NCI-H1436 (cell line): ENCODE data around the gene SYVN1.
"Not testable (repeated sequence)": the region's sequence is repeated elsewhere in the genome, so short reads cannot be mapped to it uniquely, and the experiment has no call there.

ENCODE experiments used
- DNase-seq: peaks from one replicate; lab custom pipeline; 2025; lab: John Stamatoyannopoulos, UW

Gene SYVN1

DNA sequence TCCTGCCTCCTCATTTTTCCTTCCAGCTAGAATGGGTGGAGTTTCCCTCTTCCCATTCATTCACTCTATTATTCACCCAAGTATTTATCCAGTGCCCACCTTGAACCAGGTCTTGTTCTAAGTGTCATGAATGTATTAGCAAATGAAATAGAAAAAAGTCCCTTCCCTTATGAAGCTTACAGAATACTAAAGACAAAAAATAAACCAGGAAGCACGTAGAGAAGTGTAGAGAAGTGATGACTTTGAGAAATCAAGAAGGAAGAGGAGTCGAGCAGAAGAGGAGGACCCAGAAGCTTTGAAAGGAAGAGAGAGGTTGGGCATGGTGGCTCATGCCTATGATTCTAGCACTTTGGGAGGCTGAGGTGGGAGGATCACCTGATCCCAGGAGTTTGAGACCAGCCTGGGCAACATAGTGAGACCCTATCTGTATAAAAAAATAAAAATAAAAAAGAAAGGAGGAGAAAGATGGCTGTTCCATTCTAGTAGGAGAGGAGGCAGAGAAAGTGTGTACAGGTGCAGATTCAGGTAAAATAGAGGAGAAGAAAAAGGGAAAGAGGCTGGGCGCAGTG lies 17.1 kb upstream of the SYVN1 start:
- no peak for DNase-seq

DNA sequence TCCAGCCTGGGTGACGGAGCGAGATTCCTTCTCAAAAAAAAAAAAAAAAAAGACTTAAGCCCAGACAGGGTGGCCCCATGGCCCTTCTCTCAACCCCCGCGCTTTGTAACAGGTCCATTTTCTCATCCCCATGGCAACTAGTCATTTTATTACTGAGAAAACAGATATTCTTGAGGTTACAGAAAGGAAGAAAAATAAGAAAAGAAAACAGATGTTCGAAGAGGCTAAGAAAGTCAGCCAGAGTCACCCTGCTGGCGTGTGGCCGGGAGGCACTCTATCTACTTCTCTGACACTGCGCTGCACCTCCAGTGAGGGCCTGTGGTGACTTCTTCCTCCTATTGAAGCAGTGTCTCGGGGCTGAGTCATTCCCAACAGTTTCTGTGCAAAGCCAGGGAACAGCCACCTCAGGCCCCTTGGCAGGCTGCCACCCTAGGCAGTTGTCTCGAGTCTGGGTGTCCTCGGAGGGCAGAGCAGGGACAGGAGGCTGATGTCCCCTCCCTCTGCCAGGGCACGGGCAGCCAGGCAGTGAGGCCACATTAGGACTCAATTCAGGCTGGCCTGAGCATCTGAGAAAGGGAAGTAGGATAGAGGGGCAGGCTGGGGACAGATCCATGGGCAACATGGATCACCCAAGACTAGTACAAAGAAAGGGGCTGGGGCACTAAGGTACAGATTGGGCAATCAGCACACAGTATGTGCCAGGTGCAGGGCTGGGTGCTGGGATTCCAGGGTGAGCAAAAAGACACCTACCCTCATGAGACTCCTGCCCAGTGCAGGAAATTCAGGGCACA lies 16.4 kb upstream of the SYVN1 start:
- no peak for DNase-seq

DNA sequence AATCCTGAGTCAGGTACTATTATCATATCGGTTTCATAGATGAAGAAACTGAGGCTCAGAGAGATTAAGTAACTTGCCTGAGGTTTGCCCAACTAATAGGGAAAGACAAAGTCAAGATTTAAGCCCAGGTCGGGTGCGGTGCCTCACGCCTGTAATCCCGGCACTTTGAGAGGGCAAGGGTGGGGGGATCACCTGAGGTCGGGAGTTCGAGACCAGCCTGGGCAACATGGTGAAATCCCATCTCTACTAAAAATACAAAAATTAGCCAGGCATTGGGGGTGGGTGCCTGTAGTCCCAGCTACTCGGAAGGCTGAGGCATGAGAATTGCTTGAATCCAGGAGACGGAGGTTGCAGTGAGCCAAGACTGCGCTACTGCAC lies 15.8 kb upstream of the SYVN1 start:
- not testable (repeated sequence) for DNase-seq

DNA sequence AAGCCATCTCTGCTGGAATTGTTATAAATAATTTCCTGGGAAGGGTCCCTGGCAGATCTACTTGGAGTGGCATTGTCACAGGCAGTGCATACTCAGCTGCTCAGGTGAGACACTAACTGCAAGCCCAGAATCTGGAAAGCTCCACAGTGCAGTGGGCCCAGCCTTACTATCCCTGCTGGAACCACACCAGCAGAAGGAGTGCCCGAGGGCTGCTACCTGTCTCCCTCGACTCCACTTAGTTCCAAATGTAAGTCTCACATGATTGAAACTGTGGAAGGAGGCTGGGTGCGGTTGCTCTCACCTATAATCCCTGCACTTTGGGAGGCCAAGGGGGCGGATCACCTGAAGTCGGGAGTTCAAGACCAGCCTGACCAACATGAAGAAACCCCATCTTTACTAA lies 14.3 kb upstream of the SYVN1 start:
- no peak for DNase-seq

DNA sequence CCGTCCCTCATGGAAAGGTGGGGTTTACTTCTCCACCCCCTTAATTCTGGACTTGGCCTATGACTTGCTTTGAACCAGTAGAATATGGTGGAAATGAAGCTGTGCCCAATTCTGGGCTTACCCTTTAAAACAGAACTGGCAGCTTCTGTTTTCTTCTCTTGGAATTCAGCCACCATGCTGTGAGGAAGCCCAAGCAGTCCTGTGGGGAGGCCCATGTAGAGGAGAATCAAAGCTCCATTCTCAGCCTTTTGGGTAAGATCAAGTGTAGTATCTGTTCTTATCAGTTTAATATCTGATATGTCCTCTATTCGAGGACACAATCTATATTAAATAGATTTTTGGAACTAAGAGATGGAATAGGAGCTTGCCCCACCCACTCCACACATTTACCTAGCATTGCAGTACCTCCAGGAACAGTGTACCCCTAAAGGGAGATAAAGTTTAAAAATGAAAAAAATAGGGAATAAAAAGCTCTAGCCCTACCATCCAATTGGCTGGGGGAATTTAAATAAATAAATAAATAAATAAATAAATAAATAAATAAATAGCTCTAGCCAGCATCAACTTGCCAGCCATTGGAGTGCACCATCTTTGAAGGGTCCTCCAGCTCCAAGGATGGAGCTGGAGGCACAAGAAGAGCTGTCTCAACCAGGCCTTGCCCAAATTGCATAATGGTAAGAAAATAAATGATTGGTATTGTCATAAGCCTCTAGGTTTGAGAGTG lies 13.2 kb upstream of the SYVN1 start:
- no peak for DNase-seq

DNA sequence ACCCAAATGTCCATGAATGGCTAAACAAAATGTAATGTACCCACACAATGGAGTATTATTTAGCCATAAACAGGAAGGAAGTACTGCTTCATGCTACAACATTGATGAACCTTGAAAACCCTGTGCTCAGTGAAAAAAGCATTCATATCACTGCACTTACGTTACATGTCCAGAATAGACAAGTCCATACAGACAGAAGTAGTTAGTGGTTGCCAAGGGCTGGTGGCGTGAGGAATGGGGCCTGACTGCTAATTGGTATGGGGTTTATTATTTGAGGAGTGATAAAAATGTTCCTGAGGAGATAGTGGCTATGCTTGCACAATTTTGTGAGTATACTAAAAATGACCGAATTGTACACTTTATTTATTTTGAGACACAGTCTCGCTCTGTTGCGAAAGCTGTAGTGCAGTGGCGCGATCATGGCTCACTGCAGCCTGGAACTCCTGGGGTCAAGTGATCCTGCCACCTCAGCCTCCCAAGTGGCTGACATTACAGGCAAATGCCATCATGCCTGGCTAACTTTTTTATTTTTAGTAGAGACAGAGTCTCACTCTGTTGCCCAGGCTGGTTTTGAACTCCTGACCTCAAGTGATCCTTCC lies 7.7 kb upstream of the SYVN1 start:
- no peak for DNase-seq

DNA sequence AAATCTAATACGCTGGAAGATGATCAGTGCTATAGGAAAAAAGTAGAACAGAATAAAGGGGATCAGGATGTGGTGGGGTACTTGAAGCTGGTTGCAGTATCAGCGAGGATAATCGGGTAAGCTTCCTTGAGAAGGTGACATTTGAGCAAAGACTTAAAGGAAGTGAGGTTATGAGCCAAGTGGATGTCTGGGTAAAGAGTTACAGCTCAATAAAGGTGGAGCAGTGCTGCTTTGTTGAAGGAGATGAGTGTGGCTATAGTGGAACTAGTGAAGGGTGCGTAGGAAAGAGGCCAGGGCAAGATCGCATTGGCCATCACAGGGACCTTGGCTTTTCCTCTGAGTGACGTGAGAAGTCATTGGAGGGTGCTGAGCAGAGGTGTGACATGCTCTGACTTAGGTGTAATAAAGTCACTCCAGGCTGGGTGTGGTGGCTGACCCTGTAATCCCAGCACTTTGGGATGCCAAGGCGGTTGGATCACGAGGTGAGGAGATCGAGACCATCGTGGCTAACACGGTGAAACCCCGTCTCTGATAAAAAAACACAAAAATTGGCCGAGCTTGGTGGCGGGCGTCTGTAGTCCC lies 2.3 kb upstream of the SYVN1 start:
- DNase-seq = no peak

DNA sequence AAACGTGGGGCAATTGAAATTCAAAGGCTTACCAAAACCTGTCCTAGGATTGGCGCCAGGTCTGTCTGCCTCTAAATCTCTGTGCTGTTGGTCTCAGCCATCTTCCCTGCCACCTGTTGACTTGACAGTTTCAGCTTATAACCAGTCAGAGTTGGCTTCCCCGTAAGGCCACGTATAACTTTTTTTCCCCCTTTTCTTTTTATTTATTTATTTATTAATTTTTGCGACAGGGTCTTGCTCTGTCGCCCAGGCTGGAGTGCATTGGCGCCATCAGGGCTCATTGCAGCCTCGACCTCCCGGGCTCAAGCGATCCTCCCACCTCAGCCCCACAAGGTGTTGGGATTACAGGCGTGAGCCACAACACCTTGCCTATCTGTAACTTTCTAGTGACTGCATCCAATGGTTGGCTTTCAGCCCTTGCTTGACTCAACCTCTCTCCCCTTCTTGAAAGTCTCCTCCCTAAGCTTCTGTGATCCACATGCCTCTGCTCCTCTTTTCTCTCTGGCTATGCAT lies 1.4 kb upstream of the SYVN1 start:
- DNase-seq = no peak

DNA sequence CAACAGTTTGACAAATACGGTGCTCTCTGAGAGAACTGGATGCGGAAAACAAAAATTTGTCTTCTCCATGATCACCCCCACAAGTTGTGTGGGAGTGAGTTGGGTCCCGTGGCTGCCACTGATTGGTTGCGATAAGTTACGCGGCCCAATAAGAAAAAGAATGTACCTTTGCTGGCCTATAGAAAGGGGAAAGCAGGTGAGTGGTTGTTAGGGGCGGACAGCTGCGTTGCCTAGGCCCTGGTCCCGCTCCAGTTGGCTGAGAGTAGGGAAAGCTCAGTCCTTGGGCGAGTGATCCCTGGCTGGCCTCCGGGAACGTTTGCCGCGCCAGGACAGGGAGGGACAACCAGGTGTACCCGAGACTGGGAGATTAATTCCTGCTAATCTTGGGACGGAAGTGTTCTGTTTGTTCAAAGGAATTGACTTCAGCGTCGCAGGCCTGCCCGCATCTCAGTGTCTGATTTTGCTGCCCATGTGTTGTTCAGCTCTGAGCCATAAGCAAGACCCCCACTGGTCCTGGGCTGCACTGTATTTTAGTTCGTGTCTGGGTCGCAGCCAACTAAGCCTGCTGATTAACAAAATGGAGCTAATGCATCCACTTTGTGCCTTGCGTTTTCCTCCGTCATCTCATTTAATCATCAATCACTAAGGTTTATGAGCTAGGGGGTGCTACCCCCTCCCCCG lies 773 bp upstream of the SYVN1 start:
- peak; percentile 91 for DNase-seq

DNA sequence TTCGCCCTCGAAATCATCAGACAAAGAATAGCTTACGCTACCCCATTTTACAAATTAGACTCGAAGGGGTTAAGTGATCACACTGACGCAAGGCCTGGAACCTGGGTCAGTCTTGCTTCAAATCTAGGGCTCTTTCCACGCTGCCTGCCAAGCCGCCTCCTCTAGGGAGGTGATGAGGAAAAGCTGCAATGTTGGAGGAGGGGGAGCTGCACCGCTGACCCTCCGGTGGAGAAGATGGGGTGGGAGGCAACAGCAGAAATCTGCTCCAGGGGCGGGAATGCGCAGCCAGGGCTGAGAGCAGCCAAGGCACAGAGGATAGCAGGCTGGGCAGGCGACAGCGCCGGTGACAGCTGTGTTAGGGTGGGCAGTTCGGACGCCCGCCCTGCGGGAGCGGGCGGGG lies 595 bp downstream of the SYVN1 start:
- no peak for DNase-seq

DNA sequence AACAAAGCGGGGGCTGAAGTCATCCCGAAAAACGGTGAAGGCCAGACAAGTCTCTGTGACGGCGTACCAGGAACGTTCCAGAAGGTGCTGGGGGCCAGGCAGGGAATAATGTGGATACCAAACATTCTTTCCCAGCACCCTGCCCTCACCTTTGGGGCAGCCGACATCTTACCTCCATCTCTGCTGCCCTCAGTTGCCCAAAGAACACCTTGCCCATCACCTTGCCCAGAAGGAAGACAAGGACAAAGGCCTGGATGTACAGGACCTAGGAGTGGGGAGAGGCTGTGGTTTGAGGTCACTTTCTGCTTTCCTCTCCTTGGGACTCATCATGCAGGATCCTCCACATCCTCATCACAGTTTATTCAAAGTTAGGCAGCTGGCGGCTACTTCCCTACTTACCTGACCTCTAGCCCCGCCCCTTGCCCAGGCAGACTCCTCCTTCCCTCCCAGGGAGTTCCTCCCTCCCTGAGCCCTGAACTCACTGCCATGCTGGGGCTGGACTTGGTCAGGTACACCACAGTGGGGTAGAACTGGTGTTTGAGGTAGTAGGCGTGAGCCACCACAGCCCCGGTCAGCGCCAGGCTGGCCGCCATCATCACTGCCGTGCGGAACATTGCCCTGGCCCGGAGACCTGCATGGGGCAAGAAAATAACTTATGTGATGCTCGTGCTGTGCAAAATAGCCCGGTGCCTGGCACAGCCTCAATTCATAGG lies 1.2 kb downstream of the SYVN1 start:
- DNase-seq = no peak

DNA sequence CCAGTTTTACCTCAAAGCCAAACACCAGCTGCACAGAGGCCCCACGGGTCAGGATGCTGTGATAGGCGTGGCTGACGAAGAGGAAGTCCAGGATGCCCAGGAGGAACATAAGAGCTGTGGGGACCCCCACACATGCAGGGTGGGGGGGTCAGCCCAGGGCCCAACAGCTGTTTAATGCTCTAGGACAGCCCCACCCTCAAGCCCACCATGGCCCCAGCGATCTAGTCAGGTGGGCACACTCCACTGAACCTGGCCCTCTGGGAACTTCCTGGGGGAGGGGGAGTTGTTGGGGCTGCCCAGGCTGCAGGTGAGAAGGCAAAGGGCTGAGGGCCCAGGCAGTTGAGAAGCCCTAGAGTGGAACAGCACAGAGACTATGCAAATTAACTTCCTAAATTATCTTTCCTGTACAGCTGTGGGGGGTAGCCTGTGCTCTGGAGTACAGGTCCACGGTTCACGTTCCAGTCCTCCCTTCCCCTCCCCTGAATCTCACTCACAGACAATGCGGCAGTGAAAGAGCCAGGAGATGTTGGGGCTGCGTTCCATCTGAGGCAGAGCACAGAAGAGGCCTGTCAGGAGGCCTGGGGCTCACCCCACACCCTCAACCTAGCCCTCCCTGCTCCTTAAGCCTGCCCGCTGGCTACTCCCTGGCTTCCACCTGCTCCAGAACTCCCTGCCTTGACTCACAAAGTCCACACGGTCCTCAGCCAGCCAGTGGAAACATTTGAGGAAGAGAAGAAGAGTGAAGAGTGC lies 1.9 kb downstream of the SYVN1 start:
- no peak for DNase-seq

DNA sequence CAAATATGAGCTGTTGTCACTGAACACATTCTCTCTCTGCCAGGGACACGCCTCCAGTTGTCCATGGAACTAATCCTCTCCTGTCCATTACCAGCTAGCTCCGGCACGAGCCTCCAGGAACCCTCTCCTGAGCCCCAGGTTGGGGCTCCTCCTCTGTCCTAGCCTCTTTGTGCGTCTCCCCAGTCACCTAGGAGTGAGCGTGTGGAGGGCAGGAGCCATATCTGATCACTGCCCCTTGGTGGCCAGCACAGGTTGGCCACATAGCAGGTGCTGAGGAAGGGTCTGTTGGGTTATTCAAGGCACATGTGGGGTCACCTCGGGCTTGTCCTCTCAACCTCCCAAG lies 2.5 kb downstream of the SYVN1 start:
- no peak for DNase-seq

DNA sequence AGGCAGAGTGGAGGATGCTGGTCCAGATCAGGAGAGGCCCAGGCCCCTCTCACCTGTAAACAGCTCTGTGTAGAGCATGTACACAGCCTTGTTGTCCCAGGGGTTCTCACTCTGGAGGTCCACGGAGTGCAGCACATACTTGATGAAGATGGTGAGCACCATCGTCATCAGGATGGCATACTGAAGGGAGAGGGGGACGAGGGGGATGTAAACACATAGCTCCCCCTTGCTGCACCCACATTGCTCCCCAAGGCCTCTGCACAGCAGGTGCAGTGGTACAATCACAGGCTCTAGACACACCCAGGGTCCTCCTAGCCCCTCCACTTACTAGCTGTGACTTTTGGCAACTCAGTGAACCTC lies 2.9 kb downstream of the SYVN1 start:
- no peak for DNase-seq

DNA sequence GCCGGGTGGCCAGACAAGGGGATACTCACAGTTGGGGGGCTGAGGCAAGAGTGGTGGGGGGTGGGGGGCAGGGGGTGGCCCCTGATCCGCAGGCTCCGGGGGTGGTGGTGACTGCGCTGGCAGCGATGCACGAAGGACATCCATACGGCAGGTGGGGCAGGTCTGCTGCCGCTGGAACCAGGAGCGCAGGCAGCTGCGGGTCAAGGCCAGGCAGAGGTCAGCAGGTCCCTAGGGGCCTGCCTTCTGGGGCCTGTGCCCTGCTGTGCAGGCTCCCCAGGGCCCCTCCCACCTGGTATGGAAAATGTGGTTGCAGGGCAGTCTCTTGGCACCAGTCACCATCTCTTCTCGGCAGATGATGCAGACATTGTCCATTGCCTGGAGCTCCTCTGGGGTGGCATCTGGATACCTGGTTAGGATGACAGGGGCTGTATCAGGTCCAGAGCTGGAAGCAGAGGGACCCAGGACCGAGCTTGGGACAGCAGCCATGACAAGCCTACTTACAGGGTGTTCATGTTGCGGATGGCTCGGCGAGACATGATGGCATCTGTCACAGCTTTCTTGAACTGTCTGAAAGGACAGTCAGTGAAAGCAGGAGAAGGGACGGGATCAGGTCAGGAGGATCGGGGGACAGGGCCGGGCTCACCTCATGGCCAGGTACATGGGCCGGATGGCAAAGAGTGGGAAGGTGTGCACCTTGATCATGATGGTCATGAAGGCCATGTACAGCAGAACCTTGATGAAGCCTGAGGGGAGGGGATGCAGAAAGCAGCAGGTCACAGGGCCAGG lies 3.5 kb downstream of the SYVN1 start:
- no peak for DNase-seq

DNA sequence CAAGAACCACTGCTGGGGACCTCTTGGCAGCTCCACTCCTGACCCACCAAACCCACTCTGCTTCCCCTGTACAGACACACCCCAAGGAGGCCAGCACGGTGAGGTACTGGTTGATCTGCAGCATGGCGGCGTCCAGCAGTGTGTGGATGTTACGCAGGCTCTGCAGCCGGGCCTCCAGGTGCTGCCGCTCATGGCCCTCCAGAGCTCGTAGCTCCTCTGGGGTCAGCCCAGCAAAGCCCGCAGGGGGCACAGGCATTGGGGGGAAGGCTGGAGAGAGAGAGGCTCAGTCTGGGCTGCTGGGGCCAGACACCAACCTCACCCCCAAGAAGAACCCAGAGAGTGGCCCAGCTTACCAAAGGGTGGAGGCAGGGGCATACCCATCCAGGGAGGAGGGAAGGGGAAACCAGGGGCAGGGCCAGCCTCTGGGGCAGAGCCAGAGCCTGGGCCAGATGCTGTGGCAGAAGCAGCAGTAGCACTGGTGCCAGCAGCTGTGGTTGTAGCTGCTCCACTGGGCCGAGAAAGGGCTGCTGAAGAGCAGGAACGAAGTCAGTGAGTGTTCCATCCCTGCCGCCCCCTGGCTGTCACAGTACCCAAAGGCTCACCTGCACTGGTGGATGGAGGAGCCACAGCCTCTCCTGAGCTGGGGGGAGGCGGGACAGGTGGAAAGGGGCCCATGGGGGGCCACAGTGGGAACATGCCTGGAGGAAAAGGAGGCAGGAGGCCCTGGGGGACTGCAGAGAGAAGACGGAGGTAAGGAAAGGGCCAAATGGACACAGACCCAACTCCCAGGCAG lies 4.5 kb downstream of the SYVN1 start:
- DNase-seq = no peak

DNA sequence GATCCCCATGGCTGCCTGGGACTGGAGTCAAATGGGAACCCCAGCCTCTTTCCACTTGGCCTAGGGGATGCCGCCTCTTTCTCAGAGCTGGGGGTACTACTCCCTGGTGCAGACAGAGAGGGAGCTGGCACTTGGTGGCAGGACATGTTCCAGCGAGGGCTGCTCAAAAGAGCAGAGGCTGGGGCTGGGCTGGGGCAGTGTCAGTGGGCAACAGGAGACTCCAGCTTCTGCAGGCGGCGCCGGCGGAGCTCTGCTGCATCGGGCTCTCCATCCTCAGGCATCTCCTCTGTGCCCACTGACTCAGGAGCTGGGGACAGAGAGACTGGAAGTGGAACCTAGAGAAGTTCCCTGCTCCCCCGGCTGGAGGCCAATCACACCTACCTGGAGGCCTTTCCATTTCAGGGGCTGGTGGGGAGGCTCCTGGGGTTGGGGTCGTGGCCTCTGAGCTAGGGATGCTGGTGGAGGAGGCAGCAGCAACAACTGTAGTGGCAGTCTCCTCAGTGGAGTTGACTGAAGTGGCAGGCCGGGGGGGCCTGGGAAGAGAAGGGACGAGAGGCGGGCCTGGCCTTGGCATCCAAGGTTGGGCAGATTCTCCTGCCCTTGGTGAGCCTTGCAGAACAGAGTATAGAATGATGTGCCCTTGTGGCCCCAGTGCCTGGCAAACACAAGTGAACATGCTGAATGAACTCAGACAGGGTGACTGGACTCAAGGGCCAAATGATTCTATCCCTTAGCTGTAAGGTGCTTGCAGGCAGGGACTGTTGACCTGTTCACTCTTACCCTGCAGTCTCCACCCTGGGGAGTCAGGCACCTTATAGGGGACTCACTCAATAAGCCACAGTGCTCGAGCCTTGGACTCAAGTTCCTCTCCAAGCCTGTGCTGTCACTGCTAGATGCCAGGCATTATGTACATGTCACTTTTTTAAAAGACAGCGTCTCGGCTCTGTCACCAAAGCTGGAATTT lies 5.9 kb downstream of the SYVN1 start:
- DNase-seq = no peak
